HG03575 (cell line): ENCODE results near the gene ASAH2B.
"Not testable (repeated sequence)": the region's sequence is repeated elsewhere in the genome, so short reads cannot be mapped to it uniquely, and the experiment has no call there.

Source experiments
- ATAC-seq: cut with Tn5 transposase; IDR thresholded peaks from one replicate; pipeline ENCODE4 v1.9.1; 2021; ENCODE audit not compliant: unreplicated experiment, insufficient number of reproducible peaks, low FRiP score; ENCODE audit errors: extremely low read depth

Gene ASAH2B

GRCh38 chr10:50739618-50740292, at the start of gene ASAH2B:
Gene ASAH2B, plus strand, starts transcription at chr10:50739936. Its CDS starts 5,195 bp downstream, at chr10:50745131.
- no peak for ATAC-seq

DNA sequence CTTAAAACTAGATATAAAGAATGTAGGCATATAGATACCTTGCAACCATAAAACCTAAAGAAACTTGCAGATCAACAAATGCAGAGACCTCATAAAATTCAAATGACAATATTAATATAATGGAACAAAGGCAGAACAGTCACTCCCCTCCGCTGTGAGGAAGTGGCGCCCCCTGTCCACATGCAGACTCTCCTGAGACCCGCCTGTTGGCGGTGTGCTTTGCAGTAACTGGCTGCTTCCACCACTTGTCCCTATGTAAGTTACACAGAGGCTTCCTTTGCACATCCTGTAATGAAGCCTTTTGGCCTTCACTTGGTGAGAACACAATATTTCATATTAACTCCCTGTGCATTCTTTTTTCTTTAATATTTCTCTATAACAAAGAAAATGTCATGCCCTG, 41.9 kb upstream of the ASAH2B start:
- not testable (repeated sequence) for ATAC-seq

- ATAC-seq: not testable (repeated sequence)
Measured at GRCh38 chr10:50701947-50702346, 37.8 kb upstream of the ASAH2B start.

GRCh38 chr10:50702997-50703396, 36.7 kb upstream of the ASAH2B start:
- ATAC-seq: not testable (repeated sequence)

DNA sequence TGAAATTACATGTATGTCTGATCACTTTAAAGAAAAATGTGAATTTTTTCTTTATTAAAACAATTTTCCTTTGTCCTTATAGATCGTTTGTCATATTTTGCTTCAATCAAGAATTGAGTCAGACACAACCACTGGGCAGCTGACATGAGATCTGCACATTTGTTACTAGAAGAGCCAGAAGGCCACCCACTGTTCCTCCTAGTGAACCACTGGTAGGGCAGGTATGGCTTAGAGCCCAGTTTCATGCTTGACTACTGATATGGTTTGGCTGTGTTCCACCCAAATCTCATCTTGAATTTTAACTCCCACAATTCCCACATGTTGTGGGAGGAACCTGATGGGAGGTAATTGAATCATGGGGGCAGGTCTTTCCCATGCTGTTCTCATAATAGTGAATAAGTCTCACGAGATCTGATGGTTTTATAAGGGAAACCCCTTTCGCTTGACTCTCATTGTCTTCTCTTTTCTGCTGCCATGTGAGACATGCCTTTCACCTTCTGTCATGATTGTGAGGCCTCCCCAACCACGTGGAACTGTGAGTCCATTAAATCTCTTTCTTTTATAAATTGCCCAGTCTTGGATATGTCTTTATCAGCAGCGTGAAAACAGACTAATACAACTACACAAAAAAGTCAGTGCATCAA, 35.2 kb upstream of the ASAH2B start:
- not testable (repeated sequence) for ATAC-seq

- ATAC-seq: not testable (repeated sequence)
Measured at GRCh38 chr10:50706006-50706405, 33.7 kb upstream of the ASAH2B start.

- ATAC-seq: not testable (repeated sequence)
Measured at GRCh38 chr10:50710241-50710640, 29.5 kb upstream of the ASAH2B start.

- ATAC-seq: not testable (repeated sequence)
Measured at GRCh38 chr10:50723812-50724211, 15.9 kb upstream of the ASAH2B start.

GRCh38 chr10:50728112-50728511, 11.6 kb upstream of the ASAH2B start:
- not testable (repeated sequence) for ATAC-seq

DNA sequence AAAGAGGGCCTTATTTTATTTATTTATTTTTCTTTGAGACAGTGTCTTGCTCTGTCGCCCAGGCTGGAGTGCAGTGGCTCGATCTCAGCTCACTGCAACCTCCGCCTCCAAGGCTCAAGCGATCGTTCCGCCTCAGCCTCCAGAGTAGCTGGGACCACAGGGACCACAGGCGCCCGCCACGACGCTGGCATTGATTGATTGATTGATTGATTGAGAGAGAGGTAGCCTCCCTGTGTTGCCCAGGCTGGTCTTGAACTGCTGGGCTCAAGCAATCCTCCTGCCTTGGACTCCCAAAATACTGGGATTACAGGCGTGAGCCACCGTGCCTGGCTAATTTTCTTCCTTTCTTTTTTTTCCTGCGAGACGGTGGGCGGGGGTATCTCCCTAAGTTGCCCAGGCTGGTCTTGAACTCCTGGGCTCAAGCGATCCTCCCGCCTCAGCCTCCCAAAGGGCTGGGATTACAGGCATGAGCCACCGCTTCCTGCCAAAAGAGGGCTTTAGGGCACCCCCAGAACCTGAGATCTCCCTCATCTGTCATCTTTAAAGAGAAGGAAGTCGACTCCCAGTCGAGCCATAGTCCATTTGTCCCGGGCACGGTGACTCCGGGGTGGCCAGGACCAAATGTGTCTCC, 634 bp upstream of the ASAH2B start:
- not testable (repeated sequence) for ATAC-seq

- no peak for ATAC-seq
Measured at GRCh38 chr10:50740293-50740648, 535 bp downstream of the ASAH2B start.

GRCh38 chr10:50742820-50743219, 3.1 kb downstream of the ASAH2B start:
- ATAC-seq: not testable (repeated sequence)

DNA sequence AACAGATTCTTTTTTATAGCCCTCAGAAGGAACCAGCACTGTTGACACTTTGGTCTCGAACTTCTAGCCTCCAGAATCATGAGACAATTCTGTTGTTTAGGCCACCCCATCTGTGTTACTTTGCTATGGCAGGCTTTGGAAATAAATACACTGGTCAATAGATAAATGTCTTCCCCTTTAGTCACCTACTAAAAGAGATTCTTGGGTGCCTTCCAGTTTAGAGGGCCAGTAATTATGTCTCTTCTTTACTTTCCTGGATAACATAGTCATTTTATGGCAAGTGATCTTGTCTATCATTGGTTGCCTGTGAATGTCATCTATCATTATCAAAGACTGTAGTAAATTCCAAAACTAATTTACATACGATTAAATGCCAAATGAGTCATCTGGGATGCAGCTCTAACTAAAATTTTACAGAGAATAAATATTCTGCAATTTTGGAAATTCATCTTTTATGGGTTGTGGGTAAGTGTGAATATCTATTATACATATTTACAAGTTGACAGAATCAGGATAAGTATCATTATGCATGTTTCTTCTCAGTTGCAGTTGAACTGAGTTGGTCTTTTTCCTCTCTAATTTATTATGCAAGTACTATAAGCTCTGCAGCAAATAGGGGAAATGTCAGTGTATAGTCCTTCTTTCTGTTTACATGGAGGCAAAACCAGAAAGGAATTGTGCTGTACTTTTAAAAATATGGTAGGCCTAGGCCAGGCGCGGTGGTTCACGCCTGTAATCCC, 27.2 kb downstream of the ASAH2B start:
- not testable (repeated sequence) for ATAC-seq

GRCh38 chr10:50772042-50772441, 32.3 kb downstream of the ASAH2B start:
- not testable (repeated sequence) for ATAC-seq

- not testable (repeated sequence) for ATAC-seq
Measured at GRCh38 chr10:50774868-50775267, 35.1 kb downstream of the ASAH2B start.

DNA sequence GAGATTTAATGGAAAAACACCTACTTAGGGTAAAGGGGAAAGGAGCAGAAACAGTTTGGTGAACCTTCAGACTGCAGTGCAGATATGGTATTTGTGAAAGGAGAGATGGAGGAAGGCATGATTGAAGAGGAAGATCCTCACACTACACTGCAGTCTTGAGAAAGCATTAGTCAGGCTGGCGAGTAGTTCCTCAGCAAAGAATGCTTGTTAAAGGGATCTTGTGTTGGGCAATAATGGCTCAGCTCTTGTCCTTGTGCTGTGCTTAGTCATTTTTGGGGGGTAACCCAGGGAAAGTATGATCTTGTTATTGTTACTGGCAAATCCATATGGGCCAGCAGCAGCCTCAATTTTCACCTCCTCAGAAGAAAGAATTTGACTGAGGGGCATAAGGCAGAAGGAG, 40.3 kb downstream of the ASAH2B start:
- ATAC-seq: not testable (repeated sequence)

DNA sequence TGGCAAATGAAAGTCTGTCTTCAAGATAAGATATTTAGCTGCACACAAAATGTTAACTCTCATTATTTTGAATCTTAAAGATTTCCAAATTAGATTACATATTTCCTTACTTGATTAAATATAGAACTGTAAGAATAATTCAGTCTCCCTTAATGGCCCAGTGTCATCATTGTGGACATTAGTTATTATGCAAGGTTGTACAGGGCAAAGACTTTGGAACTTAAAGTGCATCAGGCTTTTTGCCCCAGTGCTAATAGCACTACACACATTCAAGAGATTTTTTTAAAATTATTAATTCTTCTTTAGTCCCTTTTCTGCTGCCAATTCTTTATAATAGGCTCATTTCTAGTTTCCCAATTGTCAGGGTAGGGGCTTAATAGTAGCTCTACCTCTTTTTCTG, 42.3 kb downstream of the ASAH2B start:
- ATAC-seq: not testable (repeated sequence)

GRCh38 chr10:50787962-50788361, 48.2 kb downstream of the ASAH2B start:
- ATAC-seq: not testable (repeated sequence)
